C4-2B (cell line): ENCODE data around the gene ADAM15.

ENCODE experiments used
- H3K27ac ChIP-seq: fragments of 450-650 bp; 2 replicates; pipeline ENCODE4 v1.5.1; 2017
- CTCF ChIP-seq: fragments of 450-650 bp; conservative IDR thresholded peaks from 2 replicates; pipeline ENCODE4 v1.5.1; 2017; ENCODE audit warnings: mild to moderate bottlenecking
- ZFX ChIP-seq: fragments of 450-650 bp; IDR thresholded peaks from 2 replicates; pipeline ENCODE4 v1.6.1; 2017

The ADAM15 gene

GRCh38 chr1:155084722-155085503 lies 33.8 kb downstream of the ADAM15 start:
- TF ChIP-seq CTCF (peak; percentile 95), ZFX (no peak)
- H3K27ac ChIP-seq = peak overlapping the region; percentile 82

- TF ChIP-seq CTCF = no peak
- H3K27ac ChIP-seq = peak overlapping the region; percentile 82
Measured at GRCh38 chr1:155085504-155086127, 34.5 kb downstream of the ADAM15 start.

- peak overlapping the region; percentile 82 for H3K27ac ChIP-seq
- TF ChIP-seq CTCF (peak; percentile 99), ZFX (no peak)
Measured at GRCh38 chr1:155086128-155086741, 35.1 kb downstream of the ADAM15 start.

DNA sequence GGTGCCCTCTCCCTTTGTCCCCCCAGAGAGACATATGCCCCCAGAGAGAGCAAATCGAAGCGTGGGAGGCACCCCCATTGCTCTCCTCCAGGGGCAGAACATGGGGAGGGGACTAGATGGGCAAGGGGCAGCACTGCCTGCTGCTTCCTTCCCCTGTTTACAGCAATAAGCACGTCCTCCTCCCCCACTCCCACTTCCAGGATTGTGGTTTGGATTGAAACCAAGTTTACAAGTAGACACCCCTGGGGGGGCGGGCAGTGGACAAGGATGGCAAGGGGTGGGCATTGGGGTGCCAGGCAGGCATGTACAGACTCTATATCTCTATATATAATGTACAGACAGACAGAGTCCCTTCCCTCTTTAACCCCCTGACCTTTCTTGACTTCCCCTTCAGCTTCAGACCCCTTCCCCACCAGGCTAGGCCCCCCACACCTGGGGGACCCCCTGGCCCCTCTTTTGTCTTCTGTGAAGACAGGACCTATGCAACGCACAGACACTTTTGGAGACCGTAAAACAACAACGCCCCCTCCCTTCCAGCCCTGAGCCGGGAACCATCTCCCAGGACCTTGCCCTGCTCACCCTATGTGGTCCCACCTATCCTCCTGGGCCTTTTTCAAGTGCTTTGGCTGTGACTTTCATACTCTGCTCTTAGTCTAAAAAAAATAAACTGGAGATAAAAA lies 35.9 kb downstream of the ADAM15 start:
- no peak overlapping the region for H3K27ac ChIP-seq
- no peak for TF ChIP-seq CTCF
- TF ChIP-seq ZFX = no peak

DNA sequence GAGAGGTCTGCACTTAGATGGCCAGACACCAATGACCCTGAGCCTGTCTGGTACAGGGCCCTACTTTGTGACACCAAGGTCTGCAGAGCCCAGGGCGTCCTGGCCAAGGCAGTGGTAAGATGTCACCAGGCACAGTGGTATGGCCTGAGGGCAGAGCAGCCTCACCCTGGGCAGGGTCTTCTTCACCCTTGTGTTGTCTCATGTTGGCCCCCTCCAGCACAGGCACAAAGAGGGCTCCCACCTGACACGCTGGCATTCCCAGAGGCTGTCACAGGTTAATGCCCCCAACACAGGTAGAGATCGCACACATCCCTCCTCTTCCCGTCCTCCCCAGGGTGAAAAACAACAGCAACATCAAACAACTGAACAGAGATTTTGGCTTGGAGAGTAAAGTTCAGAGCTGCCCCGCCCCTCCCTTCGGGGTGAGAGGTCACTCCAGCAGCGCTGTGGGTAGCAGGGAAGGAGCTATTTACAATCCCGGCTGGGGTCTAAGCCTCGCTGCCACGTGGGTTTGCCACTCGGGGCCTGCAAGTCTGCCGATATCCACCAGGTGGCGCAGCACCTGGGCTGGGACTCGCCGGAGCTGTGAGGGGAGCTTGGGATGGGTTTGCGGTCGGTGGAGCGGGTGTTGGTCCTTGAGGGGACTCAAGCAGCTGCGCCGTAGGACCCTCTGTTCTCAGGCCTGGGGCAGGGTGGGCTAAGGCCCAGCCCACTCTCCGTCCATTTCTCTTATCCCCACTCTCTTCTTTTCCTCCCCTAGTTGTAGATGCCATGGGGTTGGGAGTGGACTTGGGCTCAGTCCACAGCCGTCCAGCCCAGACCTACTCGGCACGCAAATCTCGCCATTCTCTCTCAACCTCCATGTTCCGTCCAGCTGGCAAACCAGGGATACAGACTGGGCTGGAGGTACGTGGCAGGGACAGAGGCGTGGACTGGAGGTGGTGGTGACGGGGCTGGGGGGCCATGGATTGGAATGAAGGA lies 40.2 kb downstream of the ADAM15 start:
- peak; percentile 99 for TF ChIP-seq CTCF
- no peak for TF ChIP-seq ZFX
- H3K27ac ChIP-seq = peak overlapping the region; percentile 4; the same call in 1 of the 2 replicates

GRCh38 chr1:155092131-155092530 lies 41.0 kb downstream of the ADAM15 start:
- no peak for TF ChIP-seq CTCF
- no peak overlapping the region for H3K27ac ChIP-seq
